ENCODE results near the gene PRKAG2.
"Not testable (repeated sequence)": the region's sequence is repeated elsewhere in the genome, so short reads cannot be mapped to it uniquely, and the experiment has no call there.

The PRKAG2 gene

DNA sequence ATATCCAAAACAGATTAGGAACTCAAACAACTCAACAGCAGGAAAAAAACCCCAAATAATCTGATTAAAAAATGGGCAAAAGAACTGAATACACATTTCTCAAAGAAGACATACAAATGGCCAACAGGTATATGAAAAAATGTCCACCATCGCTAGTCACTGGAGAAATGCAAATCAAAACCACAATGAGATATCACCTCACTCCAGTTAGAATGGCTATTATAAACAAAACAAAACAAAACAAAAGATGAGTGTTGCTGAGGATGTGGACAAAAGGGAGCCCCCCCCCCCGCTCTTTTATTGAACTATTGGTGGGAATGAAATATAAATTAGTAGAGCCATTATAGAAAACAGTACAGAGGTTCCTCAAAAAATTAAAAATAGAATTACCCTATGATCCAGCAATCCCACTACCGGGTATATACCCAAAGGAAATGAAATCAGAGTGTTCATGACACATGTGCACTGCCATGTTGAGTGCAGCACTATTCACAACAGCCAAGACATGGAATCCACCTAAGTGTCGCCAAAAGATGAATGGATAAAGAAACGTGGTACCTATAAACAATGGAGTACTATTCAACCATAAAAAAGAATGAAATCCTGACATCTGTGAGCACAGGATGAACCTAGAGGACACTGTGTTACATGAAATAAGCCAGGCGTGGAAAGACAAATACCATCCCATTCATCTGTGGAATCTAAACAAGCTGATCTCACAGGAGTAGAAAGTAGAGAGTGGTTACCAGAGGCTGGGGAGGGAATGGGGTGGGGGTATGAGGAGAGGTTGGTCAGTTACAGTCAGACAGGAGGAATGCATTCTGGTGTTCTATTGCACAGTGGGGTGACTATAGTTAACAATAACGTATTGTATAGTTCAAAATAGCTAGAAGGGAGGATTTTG is 279.1 kb downstream of the PRKAG2 start:
- no peak for DNase-seq

DNA sequence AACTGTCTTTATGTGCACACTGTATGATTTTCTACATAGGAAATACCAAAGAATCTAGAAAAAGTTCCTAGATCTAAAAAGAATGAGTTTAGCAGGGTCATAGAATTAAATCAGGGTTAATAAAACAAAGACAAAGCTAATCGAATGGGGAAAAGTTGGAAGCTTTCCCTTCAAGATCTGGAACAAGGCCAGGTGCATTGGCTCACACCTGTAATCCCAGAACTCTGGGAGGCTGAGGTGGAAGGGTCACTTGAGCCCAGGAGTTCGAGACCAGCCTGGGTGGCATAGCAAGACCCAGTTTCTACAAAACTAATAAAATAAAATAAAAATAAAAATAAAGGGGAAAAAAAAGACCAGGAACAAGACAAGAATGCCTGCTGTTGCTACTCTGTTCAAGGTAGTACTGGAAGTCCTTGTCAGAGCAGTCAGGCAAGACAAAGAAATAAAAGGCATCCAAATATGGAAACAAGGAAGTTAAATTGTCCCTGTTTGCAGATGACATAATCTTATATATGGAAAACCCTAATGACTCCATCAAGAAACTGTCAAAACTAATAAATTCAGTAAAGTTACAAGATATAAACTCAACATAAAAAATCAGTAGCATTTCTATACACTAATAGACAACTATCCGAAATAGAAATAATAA is 281.1 kb downstream of the PRKAG2 start:
- no peak for DNase-seq

- DNase-seq: no peak
Observed at GRCh38 chr7:151592868-151593486, 283.9 kb downstream of the PRKAG2 start.

GRCh38 chr7:151592330-151592729 is 284.6 kb downstream of the PRKAG2 start:
- no peak for DNase-seq

- no peak for DNase-seq
Observed at GRCh38 chr7:151591866-151592265, 285.0 kb downstream of the PRKAG2 start.

DNA sequence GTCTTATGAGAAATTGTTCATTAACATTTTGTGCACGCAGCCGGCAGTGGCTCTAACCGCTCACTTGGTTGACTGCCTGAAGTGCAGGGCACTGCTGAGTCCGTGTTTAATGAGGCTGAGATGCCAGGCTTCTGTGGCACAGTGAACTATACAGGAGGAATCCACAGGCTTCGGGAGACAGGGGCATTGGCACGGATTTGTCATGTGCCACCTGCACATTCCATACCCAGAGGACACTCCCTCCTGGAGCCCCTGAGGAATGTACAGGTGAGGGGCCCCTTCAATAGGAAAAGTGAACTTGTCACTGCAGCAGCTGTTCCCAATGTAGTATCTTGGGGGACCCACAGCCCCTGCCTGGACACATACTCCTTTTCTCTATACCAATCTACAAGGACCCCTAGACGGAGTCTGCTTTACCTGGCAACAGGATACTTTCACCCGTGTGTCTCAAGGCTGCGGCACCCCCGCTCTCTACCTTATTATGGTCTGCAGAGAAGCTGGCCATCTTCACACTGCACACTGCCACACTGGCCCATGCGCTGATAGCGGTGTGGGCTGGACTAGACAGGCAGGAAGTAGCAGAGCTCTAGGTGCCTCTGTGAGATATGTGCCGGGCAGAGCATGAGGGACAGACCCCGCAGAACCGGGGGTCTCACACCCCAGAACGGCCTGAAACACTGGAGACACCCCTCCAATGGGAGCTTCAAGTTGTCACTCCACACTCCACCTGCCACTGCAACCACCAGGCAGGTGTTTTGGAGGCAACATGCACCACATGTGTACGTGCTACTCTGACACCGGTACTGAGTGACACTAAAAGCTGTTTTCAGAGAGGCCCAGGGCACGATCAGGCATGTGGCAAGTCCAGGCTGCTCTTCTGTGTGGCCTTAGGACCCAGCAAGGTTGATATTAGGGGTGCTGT is 285.8 kb downstream of the PRKAG2 start:
- no peak for DNase-seq

- no peak for DNase-seq
Observed at GRCh38 chr7:151590071-151590849, 286.7 kb downstream of the PRKAG2 start.

- DNase-seq: no peak
Observed at GRCh38 chr7:151588982-151589381, 287.9 kb downstream of the PRKAG2 start.

DNA sequence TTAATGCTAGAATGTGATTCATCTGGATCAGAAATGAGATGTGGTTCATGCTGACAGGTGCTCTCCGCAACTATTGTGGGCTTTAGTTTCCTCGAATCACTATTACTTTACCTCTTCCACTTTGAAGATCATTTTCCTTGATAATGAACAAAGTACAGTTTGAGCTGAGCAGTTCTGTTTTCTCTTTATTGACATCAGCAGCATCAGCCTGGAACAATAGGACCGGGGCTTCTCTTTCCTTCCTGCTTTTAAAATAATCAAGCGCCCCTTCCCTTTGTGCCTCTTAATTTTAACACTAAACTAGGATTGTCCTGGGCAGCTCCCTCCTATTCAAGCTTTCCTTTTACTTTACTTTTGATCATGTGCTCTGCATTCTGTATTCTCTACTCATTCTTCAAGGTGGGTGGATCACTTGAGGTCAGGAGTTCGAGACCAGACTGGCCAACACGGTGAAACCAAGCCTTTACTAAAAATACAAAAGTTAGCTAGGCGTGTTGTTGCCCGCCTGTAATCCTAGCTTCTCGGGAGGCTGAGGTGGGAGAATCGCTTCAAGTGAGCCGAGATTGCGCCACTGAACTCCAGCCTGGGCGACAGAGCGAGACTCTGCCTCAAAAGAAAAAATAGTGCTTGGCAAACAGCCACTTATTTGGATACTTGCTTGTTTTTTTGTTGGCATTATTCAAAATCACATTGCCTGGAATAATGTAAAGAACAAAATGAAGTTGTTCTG is 290.2 kb downstream of the PRKAG2 start:
- no peak for DNase-seq

DNA sequence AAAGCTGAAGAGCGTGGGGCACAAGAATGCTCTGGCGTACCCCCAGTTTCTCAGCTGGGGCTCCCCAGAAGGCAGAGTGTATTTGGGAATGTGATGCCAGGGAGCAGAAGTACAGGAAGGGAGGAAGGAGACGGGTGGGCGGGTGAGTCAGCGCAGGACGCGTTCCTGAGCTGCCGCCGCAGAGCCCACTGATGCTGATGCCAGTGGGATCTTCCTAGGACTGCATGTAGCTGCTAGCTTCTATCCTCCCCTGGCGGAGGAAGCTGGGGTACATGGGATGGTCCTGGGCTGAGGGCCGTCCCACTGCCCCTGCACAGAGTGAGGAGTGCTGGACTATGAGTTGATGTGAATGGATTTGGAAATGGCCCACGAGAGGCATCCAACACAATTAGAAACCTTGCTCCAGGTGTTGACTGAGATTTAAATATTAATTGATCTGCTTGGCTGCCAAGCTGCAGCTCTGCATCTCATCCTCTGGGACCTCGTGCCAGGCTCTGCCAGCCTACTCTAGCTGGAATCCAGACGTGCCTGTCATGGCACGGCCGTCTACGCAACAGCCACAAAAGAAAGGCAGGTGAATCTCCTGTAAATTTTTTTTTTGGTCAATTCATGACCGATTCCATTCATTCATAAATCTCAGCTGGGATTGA is 291.0 kb downstream of the PRKAG2 start:
- DNase-seq: no peak

GRCh38 chr7:151581741-151582140 is 295.2 kb downstream of the PRKAG2 start:
- DNase-seq: no peak

GRCh38 chr7:151579644-151580043 is 297.3 kb downstream of the PRKAG2 start:
- DNase-seq: no peak

GRCh38 chr7:151575410-151575809 is 301.5 kb downstream of the PRKAG2 start:
- peak; percentile 14 for DNase-seq

- DNase-seq: not testable (repeated sequence)
Observed at GRCh38 chr7:151573046-151573445, 303.9 kb downstream of the PRKAG2 start.

- no peak for DNase-seq
Observed at GRCh38 chr7:151572136-151572535, 304.8 kb downstream of the PRKAG2 start.

DNA sequence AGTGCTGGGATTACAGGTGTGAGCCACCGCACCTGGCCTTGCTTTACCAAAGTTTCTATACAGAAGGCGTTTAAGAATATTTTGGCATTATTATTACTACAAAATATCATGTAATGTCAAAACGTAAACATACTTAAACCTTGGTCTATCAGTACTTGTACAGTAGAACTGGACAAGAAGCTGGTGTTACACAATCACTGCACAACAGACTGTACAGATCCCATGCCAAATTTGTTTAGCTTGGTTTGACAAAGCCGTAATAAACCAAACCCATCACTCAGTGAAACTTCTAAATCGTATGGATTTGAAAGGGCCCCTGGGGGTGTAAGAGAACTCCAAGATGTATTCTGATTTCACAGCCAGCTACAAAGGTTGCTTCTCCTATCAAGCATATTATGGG is 305.4 kb downstream of the PRKAG2 start:
- no peak for DNase-seq

- DNase-seq: no peak
Observed at GRCh38 chr7:151570366-151570915, 306.5 kb downstream of the PRKAG2 start.

DNA sequence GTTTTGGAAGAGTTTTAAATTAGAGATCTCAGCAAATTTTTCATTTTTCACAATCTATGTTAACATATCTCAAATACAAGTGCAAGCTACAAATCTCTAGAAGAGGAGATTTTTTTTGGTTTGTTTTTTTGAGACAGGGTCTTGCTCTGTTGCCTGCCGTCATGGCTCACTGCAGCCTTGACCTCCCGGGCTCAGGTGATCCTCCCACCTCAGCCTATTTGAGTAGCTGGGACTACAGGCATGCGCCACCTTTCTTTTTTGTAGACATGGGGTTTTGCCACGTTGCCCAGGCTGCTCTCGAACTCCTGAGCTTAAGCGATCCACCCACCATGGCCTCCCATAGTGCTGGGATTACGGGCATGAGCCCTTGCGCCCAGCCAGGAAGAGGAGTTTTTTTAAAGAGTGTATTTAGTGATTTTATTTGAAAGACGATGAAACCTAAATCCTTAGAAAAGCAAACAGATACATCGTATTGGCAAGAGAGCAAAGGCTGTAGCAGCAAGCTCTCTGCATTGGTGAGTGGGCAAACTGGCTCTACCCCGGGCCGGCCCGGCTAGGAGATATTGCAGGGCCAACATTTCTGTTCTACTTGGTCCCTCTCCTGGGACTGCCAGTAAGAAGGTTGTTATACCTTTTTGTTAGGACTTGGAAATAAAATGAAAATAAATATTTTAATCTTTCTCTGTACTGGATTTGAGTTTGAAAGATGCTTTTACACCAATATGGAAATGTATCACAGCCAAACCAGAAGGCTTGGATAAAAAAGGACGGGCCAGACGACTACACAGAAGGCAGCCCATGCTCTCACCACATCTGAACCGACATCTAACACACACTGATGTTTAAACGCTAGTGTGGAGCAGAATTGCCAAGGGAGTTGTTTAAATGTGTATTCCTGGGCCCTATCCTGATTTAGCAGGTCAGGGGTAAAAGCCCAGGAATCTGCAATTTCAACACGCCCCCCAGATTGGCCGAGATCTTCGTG is 307.7 kb downstream of the PRKAG2 start:
- DNase-seq: no peak

DNA sequence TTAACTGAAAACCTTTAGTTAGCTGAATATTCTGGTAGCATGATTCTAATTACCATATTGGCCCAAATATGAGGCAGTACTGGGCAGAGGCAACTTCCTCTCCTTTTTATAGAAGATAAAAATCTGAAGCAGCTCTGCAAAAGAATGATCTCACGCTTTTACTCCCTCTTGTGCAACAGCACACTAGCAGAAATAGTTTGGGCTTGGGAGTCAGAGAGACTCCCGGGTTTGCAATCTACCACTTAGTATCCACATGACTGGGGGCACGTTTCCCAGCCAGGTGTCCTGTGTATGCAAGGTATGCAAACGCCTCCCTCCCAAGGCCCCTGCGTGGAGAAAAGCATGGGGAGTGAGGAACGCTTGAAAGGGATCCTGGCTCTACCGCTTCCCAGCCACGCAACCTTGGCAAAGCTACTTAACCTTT is 310.0 kb downstream of the PRKAG2 start:
- no peak for DNase-seq
